HG03066 (cell line): ENCODE data around the gene C17orf107.

Experiments
- ATAC-seq: cut with Tn5 transposase; IDR thresholded peaks from one replicate; pipeline ENCODE4 v1.9.1; 2021; ENCODE audit warnings: low read depth; ENCODE audit not compliant: unreplicated experiment

The C17orf107 gene

GRCh38 chr17:4932756-4933155, 33.4 kb downstream of the C17orf107 start:
- no peak for ATAC-seq

- ATAC-seq, result no peak
These were observed 34.3 kb downstream of the C17orf107 start for GRCh38 chr17:4933646-4934045.

- peak; percentile 56 for ATAC-seq
These were observed 35.0 kb downstream of the C17orf107 start for GRCh38 chr17:4934173-4934979.

GRCh38 chr17:4935650-4936049, 36.3 kb downstream of the C17orf107 start:
- ATAC-seq, result no peak

GRCh38 chr17:4936436-4936835, 37.1 kb downstream of the C17orf107 start:
- no peak for ATAC-seq

GRCh38 chr17:4937553-4937952, 38.2 kb downstream of the C17orf107 start:
- ATAC-seq, result no peak

GRCh38 chr17:4938069-4938491, 38.7 kb downstream of the C17orf107 start:
- ATAC-seq, result no peak

GRCh38 chr17:4938688-4939545, 39.6 kb downstream of the C17orf107 start:
- ATAC-seq, result no peak

- ATAC-seq, result no peak
These were observed 40.1 kb downstream of the C17orf107 start for GRCh38 chr17:4939546-4939795.

- peak; percentile 72 for ATAC-seq
These were observed 40.6 kb downstream of the C17orf107 start, which contains the start of the genes RNF167 and SLC25A11 for GRCh38 chr17:4939796-4940554. RNF167 (plus strand) TSS chr17:4940268; CDS start chr17:4940910, 642 bp downstream. SLC25A11 (minus strand) TSS chr17:4940046; CDS start chr17:4939910, 136 bp downstream.

- no peak for ATAC-seq
These were observed 41.4 kb downstream of the C17orf107 start for GRCh38 chr17:4940555-4941318.

GRCh38 chr17:4941319-4941610, 41.9 kb downstream of the C17orf107 start:
- no peak for ATAC-seq

GRCh38 chr17:4942760-4943508, 43.6 kb downstream of the C17orf107 start:
- no peak for ATAC-seq

- ATAC-seq, result no peak
These were observed 44.8 kb downstream of the C17orf107 start for GRCh38 chr17:4944163-4944553.

- ATAC-seq, result no peak
These were observed 45.3 kb downstream of the C17orf107 start for GRCh38 chr17:4944554-4945175.

GRCh38 chr17:4945176-4945943, 46.0 kb downstream of the C17orf107 start:
- no peak for ATAC-seq

- no peak for ATAC-seq
These were observed 46.6 kb downstream of the C17orf107 start for GRCh38 chr17:4945944-4946280.

- no peak for ATAC-seq
These were observed 47.1 kb downstream of the C17orf107 start for GRCh38 chr17:4946312-4946976.
